Peyer's patch (tissue), 4 donors: ENCODE results near the gene KLHL12.

ENCODE experiments used
- POLR2A ChIP-seq, 2 donors: fragments of 450-650 bp; IDR thresholded peaks; one replicate each; pipeline ENCODE4 v1.5.1; 2017; ENCODE audit warnings: antibody characterized with exemption in 2 of 2, mild to moderate bottlenecking in 2 of 2, moderate library complexity in 2 of 2
- TF ChIP-seq, protein P1 (sequence below), 6 experiments: fragments of 450-650 bp in 4 of 6; fragments of 200-600 bp in 2 of 6; sonication (generic) in 1 of 6; IDR thresholded peaks; one replicate each; pipeline ENCODE4 v1.5.1; 2017 to 2019; ENCODE audit warnings: antibody characterized with exemption in 6 of 6, mild to moderate bottlenecking in 3 of 6, moderate library complexity in 1 of 6

DNA sequence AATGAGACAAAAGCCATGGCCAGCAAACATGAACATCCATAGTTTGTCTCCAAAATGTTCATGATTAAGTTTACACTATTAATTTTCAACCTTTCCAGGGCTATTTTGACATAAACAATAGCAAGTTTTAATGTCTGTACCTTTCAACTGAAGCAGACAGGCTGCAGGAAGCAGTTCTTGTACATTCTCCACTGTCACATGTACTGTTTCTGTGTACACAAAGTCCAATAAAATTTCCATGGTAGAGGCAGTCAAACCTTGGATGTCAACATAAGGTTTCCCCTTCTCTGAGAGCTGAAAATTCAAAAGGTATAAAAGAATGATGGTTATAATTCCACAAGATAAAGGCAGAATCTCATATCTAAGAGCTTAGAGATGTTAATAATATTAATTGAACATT is 7.4 kb downstream of the KLHL12 start:
- TF ChIP-seq, protein P1, sequence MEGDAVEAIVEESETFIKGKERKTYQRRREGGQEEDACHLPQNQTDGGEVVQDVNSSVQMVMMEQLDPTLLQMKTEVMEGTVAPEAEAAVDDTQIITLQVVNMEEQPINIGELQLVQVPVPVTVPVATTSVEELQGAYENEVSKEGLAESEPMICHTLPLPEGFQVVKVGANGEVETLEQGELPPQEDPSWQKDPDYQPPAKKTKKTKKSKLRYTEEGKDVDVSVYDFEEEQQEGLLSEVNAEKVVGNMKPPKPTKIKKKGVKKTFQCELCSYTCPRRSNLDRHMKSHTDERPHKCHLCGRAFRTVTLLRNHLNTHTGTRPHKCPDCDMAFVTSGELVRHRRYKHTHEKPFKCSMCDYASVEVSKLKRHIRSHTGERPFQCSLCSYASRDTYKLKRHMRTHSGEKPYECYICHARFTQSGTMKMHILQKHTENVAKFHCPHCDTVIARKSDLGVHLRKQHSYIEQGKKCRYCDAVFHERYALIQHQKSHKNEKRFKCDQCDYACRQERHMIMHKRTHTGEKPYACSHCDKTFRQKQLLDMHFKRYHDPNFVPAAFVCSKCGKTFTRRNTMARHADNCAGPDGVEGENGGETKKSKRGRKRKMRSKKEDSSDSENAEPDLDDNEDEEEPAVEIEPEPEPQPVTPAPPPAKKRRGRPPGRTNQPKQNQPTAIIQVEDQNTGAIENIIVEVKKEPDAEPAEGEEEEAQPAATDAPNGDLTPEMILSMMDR (IDR thresholded peaks at IDR 0.05) = no peak
- no peak for TF ChIP-seq POLR2A (IDR thresholded peaks at IDR 0.05)
